Endothelial cell of umbilical vein (primary cell): Measurements from ENCODE around the gene RILPL2. TPM values are rescaled to one million over a fixed set of nuclear protein-coding genes. Genes with fewer than 3 reads are reported as not detected.

ENCODE experiments used
- BruUV-seq: library from RNA; stranded (reverse); fragments of 400-500 nt; replicated peaks from 2 replicates; lab custom pipeline; 2021; lab: Mats Ljungman, UMichigan
- CTCF ChIA-PET: fragments of 300-600, 350-600 bp; sonication (Branson Sonifier 250); formaldehyde crosslinking; loops from one replicate; lab custom pipeline; 2021; ENCODE audit warnings: antibody characterized with exemption, inconsistent platforms; lab: Charles Lee
- POLR2A ChIA-PET: fragments of 300-600, 350-600 bp; sonication (Branson Sonifier 250); formaldehyde crosslinking; loops from one replicate; lab custom pipeline; 2021; ENCODE audit warnings: antibody characterized with exemption, inconsistent platforms; lab: Charles Lee
- DNase-seq: peaks from one replicate; pipeline ENCODE4 v3.0.0-alpha.2; 2011; ENCODE audit warnings: low read depth, low spot score
- FAIRE-seq: peaks from 2 replicates; lab custom pipeline; 2011; peaks lifted over from hg19 to GRCh38; lab: Jason Lieb, UNC
- H2AFZ ChIP-seq: 2 replicates; pipeline ENCODE4 v1.6.0; 2012; ENCODE audit warnings: low read depth, low read length, control low read depth, inconsistent platforms
- H3K27ac ChIP-seq: 2 replicates; pipeline ENCODE4 v1.5.1; 2011; ENCODE audit warnings: low read depth, mild to moderate bottlenecking, control low read depth, low read length, moderate library complexity; ENCODE audit not compliant: insufficient read depth
- H3K27me3 ChIP-seq, 2 experiments: 2 replicates each; pipeline versions ENCODE4 v1.6.0 to v1.6.1; 2011; ENCODE audit warnings: low read length in 2 of 2, mixed read lengths in 1 of 2; ENCODE audit not compliant: control insufficient read depth in 2 of 2, insufficient read depth in 2 of 2
- H3K36me3 ChIP-seq, 2 experiments: 2 replicates in 1 of 2; 3 replicates in 1 of 2; pipeline ENCODE4 v1.5.1; 2011; ENCODE audit warnings: low read length in 2 of 2, mild to moderate bottlenecking in 1 of 2, moderate library complexity in 1 of 2; ENCODE audit not compliant: control insufficient read depth in 2 of 2, insufficient read depth in 2 of 2; ENCODE audit errors: extremely low read depth in 1 of 2
- H3K4me1 ChIP-seq: 3 replicates; pipeline ENCODE4 v1.5.1; 2011; ENCODE audit warnings: mild to moderate bottlenecking, low read length; ENCODE audit not compliant: control insufficient read depth, insufficient read depth; ENCODE audit errors: extremely low read depth
- H3K4me2 ChIP-seq: 2 replicates; pipeline ENCODE4 v1.6.1; 2011; ENCODE audit warnings: low read length, control low read depth, mixed read lengths; ENCODE audit not compliant: insufficient read depth
- H3K4me3 ChIP-seq, 3 experiments: fragments of 200-600 bp in 1 of 3; sonication (generic), shearing (Covaris generic) in 1 of 3; replicated peaks in 1 of 3; 2 replicates each; pipeline ENCODE4 v1.5.1; 2011 to 2016; ENCODE audit warnings: control low read depth in 3 of 3, low read length in 3 of 3, mild to moderate bottlenecking in 2 of 3, inconsistent platforms in 1 of 3, low read depth in 1 of 3, moderate library complexity in 1 of 3; ENCODE audit not compliant: insufficient read depth in 1 of 3
- H3K79me2 ChIP-seq: 2 replicates; pipeline ENCODE4 v1.6.0; 2012; ENCODE audit warnings: low read length, inconsistent platforms; ENCODE audit not compliant: control insufficient read depth, insufficient read depth
- H3K9ac ChIP-seq: replicated peaks from 2 replicates; pipeline ENCODE3; 2011; ENCODE audit warnings: low read length, control low read depth; ENCODE audit not compliant: insufficient read depth; ENCODE audit errors: extremely low read depth
- H3K9me1 ChIP-seq: replicated peaks from 3 replicates; pipeline ENCODE4 v1.6.0; 2011; ENCODE audit warnings: mild to moderate bottlenecking, low read length; ENCODE audit not compliant: control insufficient read depth, insufficient read depth; ENCODE audit errors: extremely low read depth
- H3K9me3 ChIP-seq: replicated peaks from 2 replicates; pipeline ENCODE4 v1.5.1; 2012; ENCODE audit warnings: low read length, inconsistent platforms; ENCODE audit not compliant: control insufficient read depth, insufficient read depth
- H4K20me1 ChIP-seq: replicated peaks from 2 replicates; pipeline ENCODE3; 2011; ENCODE audit warnings: mild to moderate bottlenecking, low read length; ENCODE audit not compliant: control insufficient read depth, insufficient read depth; ENCODE audit errors: extremely low read depth
- CTCF ChIP-seq, 2 donors: IDR thresholded peaks; 1 replicate in 1 of 2; 2 replicates in 1 of 2; pipeline ENCODE4 v1.5.1; 2011; ENCODE audit warnings: low read length in 2 of 2, mild to moderate bottlenecking in 2 of 2, moderate library complexity in 2 of 2, control low read depth in 1 of 2, inconsistent platforms in 1 of 2, low read depth in 1 of 2; ENCODE audit not compliant: insufficient read depth in 1 of 2; ENCODE audit errors: extremely low read depth in 1 of 2
- EZH2 ChIP-seq: IDR thresholded peaks from 2 replicates; pipeline ENCODE4 v1.6.1; 2012; ENCODE audit warnings: borderline replicate concordance, low read depth, mild to moderate bottlenecking, moderate library complexity, low read length, inconsistent platforms; ENCODE audit not compliant: severe bottlenecking
- FOS ChIP-seq: IDR thresholded peaks from 2 replicates; pipeline ENCODE4 v1.6.1; 2011; ENCODE audit warnings: mild to moderate bottlenecking, low read length, moderate library complexity, borderline replicate concordance; ENCODE audit not compliant: insufficient read depth
- GATA2 ChIP-seq: IDR thresholded peaks from 2 replicates; pipeline ENCODE4 v1.7.0; 2011; ENCODE audit warnings: low read depth, mild to moderate bottlenecking, moderate library complexity, mixed read lengths, low read length; ENCODE audit not compliant: insufficient read length, insufficient read depth
- JUN ChIP-seq: IDR thresholded peaks from 2 replicates; pipeline ENCODE4 v1.6.1; 2011; ENCODE audit warnings: borderline replicate concordance, low read depth; ENCODE audit not compliant: insufficient read length, insufficient read depth
- MAX ChIP-seq: IDR thresholded peaks from 2 replicates; pipeline ENCODE4 v1.6.1; 2011; ENCODE audit not compliant: insufficient read depth, insufficient read length
- MYC ChIP-seq: IDR thresholded peaks from one replicate; pipeline ENCODE4 v1.6.1; 2011; ENCODE audit warnings: mild to moderate bottlenecking, low read depth, low read length
- POLR2A ChIP-seq: IDR thresholded peaks from 2 replicates; pipeline ENCODE4 v1.6.1; 2012; ENCODE audit warnings: low read depth, mild to moderate bottlenecking, control low read depth, low read length
- POLR2AphosphoS5 ChIP-seq: IDR thresholded peaks from 2 replicates; pipeline ENCODE4 v1.6.1; 2012; ENCODE audit warnings: low read depth, mild to moderate bottlenecking, control low read depth, low read length, moderate library complexity; ENCODE audit not compliant: insufficient read depth
- dilution Hi-C: fragments of 300-500 bp; cut with MboI; formaldehyde crosslinking; loops from one replicate; pipeline ENCODE4 v1.15.0; 2019; ENCODE audit warnings: low sequenced_read_pairs; ENCODE audit not compliant: extremely low pct_ligation_motif_present
- intact Hi-C: fragments of 100-400 bp; cut with micrococcal nuclease; formaldehyde crosslinking; loops from one replicate; pipeline ENCODE4 v1.10.0; 2022
- polyA plus RNA-seq, 4 experiments: library from polyadenylated mRNA; depleted of rRNA in 3 of 4; stranded (reverse) in 3 of 4; unstranded in 1 of 4; fragments of >200 nt; gene quantifications; 2 replicates each; pipeline versions ENCODE4 v1.2.1 to v1.2.3, GENCODE V29; 2011 to 2012; ENCODE audit warnings: missing spikeins in 1 of 4
- total RNA-seq: library from RNA; stranded (reverse); gene quantifications from 2 replicates; pipeline ENCODE4 v1.2.3, GENCODE V29; 2021

RILPL2 gene
- total and polyA plus RNA-seq, 2 donors (not counting 3 experiments of a cell fraction or from before 2014, with no cell fraction given): 3.3 to 4.6 TPM

DNA sequence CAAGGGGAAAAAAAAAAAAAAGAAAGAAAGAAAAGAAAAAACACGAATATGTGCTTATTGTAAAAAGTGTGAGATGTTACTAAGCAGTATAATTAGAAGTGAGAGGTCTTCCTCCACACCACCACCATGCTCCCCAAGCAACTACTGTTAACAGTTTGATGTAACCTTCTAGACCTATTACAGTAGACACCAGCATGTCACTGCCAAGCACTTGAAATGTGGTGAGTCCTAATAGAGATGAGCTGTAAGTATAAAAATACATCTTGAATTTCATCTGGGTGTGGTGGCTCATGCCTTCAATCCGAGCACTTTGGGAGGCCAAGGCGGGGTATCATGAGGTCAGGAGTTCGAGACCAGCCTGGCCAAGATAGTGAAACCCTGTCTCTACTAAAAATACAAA, 13.4 kb upstream of the RILPL2 start:
- Histone ChIP-seq H3K79me2 (no peaks in the 10 kb centered on the region), H3K27ac (no peak overlapping the region), H3K36me3 (no peaks in the 10 kb centered on the region), H3K9me3 (no peaks in the 10 kb centered on the region), H3K27me3 (no peaks in the 10 kb centered on the region), H3K4me2 (no peak overlapping the region), H3K9me1 (no peaks in the 10 kb centered on the region), H3K4me3 (no peak overlapping the region), H3K9ac (no peak overlapping the region), H2AFZ (no peak overlapping the region), H4K20me1 (no peaks in the 10 kb centered on the region), H3K4me1 (peaks cover 16% of the 10 kb centered on the region)
- BruUV-seq: no TSS peak
- intact Hi-C loops (loop anchor here (5.0 kb wide), 1 partner anchor 68 kb away; the partner anchor contains the start of gene KMT5A), dilution Hi-C loops (no loop called here)
- CTCF ChIA-PET: no interaction called here
- POLR2A ChIA-PET: no interaction called here
- no peak for TF ChIP-seq POLR2A
- no peak for TF ChIP-seq POLR2AphosphoS5
- TF ChIP-seq MYC: no peak
- no peak for TF ChIP-seq EZH2
- TF ChIP-seq CTCF (IDR thresholded peaks at IDR 0.05; ENCODE audit: extremely low read depth in 1 of 2, insufficient read depth in 1 of 2, low read depth in 1 of 2, low read length in 2 of 2): no peak
- no peak for TF ChIP-seq FOS
- no peak for TF ChIP-seq JUN
- TF ChIP-seq MAX: no peak
- TF ChIP-seq GATA2: no peak
- no peak for DNase-seq
- no peak for FAIRE-seq
